Measurements from ENCODE around the gene TTC33. TPM values are rescaled to one million over a fixed set of nuclear protein-coding genes. Genes with fewer than 3 reads are reported as not detected.
"Not testable (repeated sequence)": the region's sequence is repeated elsewhere in the genome, so short reads cannot be mapped to it uniquely, and the experiment has no call there.

TTC33 gene
- polyA plus RNA-seq, 1 experiment = 12.4 TPM

DNA sequence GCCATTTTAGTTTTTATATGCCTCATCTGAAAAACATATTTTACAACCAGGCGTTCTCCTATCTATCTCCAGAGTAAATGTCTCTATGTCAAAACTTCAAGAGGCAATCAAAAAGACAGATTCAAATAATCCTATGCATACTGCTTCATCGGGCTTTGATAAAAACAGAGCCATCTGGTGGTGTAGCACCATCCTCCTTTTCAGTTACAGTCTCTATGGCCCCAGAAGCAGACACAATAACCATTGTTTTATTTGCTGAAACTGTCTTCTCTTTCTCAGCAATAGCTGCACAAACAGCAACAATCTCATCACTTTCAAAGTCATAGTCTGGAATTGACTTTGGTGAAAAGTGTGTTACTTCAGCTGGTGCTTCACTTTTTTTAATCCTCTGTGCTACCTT lies 39.8 kb downstream of the TTC33 start:
- Histone ChIP-seq H3K27me3 (ENCODE audit: control insufficient read depth, insufficient read depth, low read length) (no peaks in the 10 kb centered on the region), H3K4me3 (ENCODE audit: low read depth, low read length) (no peak overlapping the region), H3K27ac (ENCODE audit: low read depth, low read length) (no peak overlapping the region), H3K9me3 (ENCODE audit: control insufficient read depth, insufficient read depth, low read length) (no peaks in the 10 kb centered on the region)
- ChIA-PET POLR2A (no interaction called here), CTCF (interaction anchor here (0.7 to 1.6 kb wide), 3 partner anchors 12 to 1136 kb away, joined by 3 to 4 read pairs (median 3); no protein-coding TSS in a partner anchor)
- TF ChIP-seq, protein P1, sequence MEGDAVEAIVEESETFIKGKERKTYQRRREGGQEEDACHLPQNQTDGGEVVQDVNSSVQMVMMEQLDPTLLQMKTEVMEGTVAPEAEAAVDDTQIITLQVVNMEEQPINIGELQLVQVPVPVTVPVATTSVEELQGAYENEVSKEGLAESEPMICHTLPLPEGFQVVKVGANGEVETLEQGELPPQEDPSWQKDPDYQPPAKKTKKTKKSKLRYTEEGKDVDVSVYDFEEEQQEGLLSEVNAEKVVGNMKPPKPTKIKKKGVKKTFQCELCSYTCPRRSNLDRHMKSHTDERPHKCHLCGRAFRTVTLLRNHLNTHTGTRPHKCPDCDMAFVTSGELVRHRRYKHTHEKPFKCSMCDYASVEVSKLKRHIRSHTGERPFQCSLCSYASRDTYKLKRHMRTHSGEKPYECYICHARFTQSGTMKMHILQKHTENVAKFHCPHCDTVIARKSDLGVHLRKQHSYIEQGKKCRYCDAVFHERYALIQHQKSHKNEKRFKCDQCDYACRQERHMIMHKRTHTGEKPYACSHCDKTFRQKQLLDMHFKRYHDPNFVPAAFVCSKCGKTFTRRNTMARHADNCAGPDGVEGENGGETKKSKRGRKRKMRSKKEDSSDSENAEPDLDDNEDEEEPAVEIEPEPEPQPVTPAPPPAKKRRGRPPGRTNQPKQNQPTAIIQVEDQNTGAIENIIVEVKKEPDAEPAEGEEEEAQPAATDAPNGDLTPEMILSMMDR (IDR thresholded peaks at IDR 0.05; ENCODE audit: low read depth, low read length) = peak; percentile 23; the same call in 1 of the 2 replicates
- no peak for DNase-seq (ENCODE audit: low read depth, low spot score)

- CTCF ChIA-PET = interaction anchor here (0.5 to 2.6 kb wide), 6 partner anchors 8 to 1000 kb away, joined by 3 to 14 read pairs (median 4); no protein-coding TSS in a partner anchor
- H3K4me3 ChIP-seq (ENCODE audit: low read depth, low read length) = no peak overlapping the region
Observed at GRCh38 chr5:40714001-40714400, 41.8 kb downstream of the TTC33 start.

GRCh38 chr5:40710575-40710974 lies 45.2 kb downstream of the TTC33 start:
- H3K4me3 ChIP-seq (ENCODE audit: low read depth, low read length); H3K27ac ChIP-seq (ENCODE audit: low read depth, low read length); H3K27me3 ChIP-seq (ENCODE audit: control insufficient read depth, insufficient read depth, low read length); H3K9me3 ChIP-seq (ENCODE audit: control insufficient read depth, insufficient read depth, low read length); DNase-seq (ENCODE audit: low read depth, low spot score); POLR2A ChIA-PET; CTCF ChIA-PET: not testable (repeated sequence)

More at GRCh38 chr5:40714001-40714400, 41.8 kb downstream of the TTC33 start:
- DNase-seq (ENCODE audit: low read depth, low spot score) = no peak
- TF ChIP-seq, protein P1 (IDR thresholded peaks at IDR 0.05; ENCODE audit: low read depth, low read length) = no peak
- H3K9me3 ChIP-seq (ENCODE audit: control insufficient read depth, insufficient read depth, low read length) = no peaks in the 10 kb centered on the region
- H3K27me3 ChIP-seq (ENCODE audit: control insufficient read depth, insufficient read depth, low read length) = no peaks in the 10 kb centered on the region
- POLR2A ChIA-PET = no interaction called here
- H3K27ac ChIP-seq (ENCODE audit: low read depth, low read length) = no peak overlapping the region

DNA sequence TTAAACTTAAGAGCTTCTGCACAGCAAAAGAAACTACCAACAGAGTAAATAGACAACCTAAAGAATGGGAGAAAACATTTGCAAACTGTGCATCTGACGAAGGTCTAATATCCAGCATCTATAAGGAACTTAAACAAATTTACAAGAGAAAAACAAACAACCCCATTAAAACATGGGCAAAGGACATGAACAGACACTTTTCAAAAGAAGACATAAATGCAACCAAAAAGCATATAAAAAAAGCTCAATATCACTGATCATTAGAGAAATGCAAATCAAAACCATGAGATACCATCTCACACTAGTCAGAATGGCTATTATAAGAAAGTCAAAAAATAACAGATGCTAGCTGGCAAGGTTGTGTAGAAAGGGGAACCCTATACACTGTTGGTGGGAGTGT lies 50.3 kb downstream of the TTC33 start:
- H3K4me3 ChIP-seq (ENCODE audit: low read depth, low read length); H3K27ac ChIP-seq (ENCODE audit: low read depth, low read length); POLR2A ChIA-PET; H3K27me3 ChIP-seq (ENCODE audit: control insufficient read depth, insufficient read depth, low read length); DNase-seq (ENCODE audit: low read depth, low spot score); H3K9me3 ChIP-seq (ENCODE audit: control insufficient read depth, insufficient read depth, low read length): not testable (repeated sequence)
- CTCF ChIA-PET = interaction anchor here (1.1 kb wide), 1 partner anchor 9 kb away, joined by 4 read pairs; no protein-coding TSS in a partner anchor

DNA sequence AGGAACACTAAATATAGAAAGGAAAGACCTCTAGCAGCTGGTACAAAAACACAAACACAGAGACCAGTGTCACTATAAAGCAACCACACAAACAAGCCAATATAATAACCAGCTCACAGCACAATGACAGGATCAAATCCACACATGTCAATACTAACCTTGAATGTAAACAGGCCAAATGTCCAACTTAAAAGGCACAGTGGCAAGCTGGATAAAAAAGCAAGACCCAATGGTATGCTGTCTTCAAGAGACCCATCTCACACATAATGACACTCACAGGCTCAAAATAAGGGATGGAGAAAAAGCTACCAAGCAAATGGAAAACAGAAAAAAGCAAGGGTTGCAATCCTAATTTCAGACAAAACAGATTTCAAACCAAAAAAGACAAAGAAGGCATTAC lies 53.7 kb downstream of the TTC33 start:
- H3K27ac ChIP-seq (ENCODE audit: low read depth, low read length); DNase-seq (ENCODE audit: low read depth, low spot score); H3K9me3 ChIP-seq (ENCODE audit: control insufficient read depth, insufficient read depth, low read length); CTCF ChIA-PET; H3K27me3 ChIP-seq (ENCODE audit: control insufficient read depth, insufficient read depth, low read length); H3K4me3 ChIP-seq (ENCODE audit: low read depth, low read length); POLR2A ChIA-PET: not testable (repeated sequence)

GRCh38 chr5:40700116-40700782 lies 55.5 kb downstream of the TTC33 start:
- Histone ChIP-seq H3K4me3 (ENCODE audit: low read depth, low read length) (no peak overlapping the region), H3K27me3 (ENCODE audit: control insufficient read depth, insufficient read depth, low read length) (no peaks in the 10 kb centered on the region), H3K9me3 (ENCODE audit: control insufficient read depth, insufficient read depth, low read length) (no peaks in the 10 kb centered on the region), H3K27ac (ENCODE audit: low read depth, low read length) (no peak overlapping the region)
- CTCF ChIA-PET = no interaction called here
- DNase-seq (ENCODE audit: low read depth, low spot score) = no peak
- POLR2A ChIA-PET = no interaction called here
- TF ChIP-seq, protein P1 (IDR thresholded peaks at IDR 0.05; ENCODE audit: low read depth, low read length) = no peak

Measured in AG04450 (cell line).